ENCODE results near the gene PTPRD. TPM values are rescaled to one million over a fixed set of nuclear protein-coding genes. Genes with fewer than 3 reads are reported as not detected.

Gene PTPRD
- total and polyA plus RNA-seq, 2 of the 4 experiments (the other 2 are of a cell fraction), result 0.07 to 0.18 TPM

DNA sequence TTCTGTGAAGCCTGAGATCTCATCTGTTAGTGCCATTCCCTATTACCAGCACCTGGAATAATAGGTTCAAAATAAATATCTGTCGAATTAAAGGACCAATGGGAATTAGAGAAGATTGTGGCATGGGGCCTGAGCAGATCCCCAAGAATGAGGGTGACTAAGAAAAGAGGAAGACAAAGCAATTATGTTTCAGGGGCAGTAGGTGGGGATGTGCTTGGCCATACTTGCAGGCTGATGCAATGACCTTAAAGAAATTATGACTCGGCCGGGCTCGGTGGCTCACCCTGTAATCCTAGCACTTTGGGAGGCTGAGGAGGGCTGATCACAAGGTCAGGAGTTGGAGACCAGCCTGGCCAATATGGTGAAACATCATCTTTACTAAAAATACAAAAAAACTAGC lies 562.8 kb downstream of the PTPRD start:
- H3K14ac ChIP-seq (replicated peaks; ENCODE audit: low read depth, low read length), result no peak overlapping the region
- no peak overlapping the region for H3K56ac ChIP-seq (ENCODE audit: extremely low read depth, insufficient read depth, low read length)
- CTCF ChIA-PET, result no interaction called here
- in situ Hi-C loops (cut with MboI; ENCODE audit: low sequenced_read_pairs) (no loop called here), intact Hi-C loops (cut with micrococcal nuclease) (no loop called here), dilution Hi-C loops (cut with HindIII; ENCODE audit: low sequenced_read_pairs, unreplicated experiment) (no loop called here)
- H2BK20ac ChIP-seq (ENCODE audit: low read depth, low read length), result no peak overlapping the region
- no peak overlapping the region for H2AFZ ChIP-seq (replicated peaks; ENCODE audit: low read length, poor library complexity)
- H3K18ac ChIP-seq (ENCODE audit: low read depth, low read length), result no peak overlapping the region
- H3K4me3 ChIP-seq (ENCODE audit: insufficient read depth, low read depth, low read length), result no peak overlapping the region
- H3K9me3 ChIP-seq (ENCODE audit: control insufficient read depth, insufficient read depth, low read length), result no peaks in the 10 kb centered on the region
- H2BK120ac ChIP-seq (ENCODE audit: low read depth, low read length), result no peak overlapping the region
- POLR2A ChIA-PET (ENCODE audit: unreplicated experiment), result no interaction called here
- whole genome bisulfite sequencing, 2 experiments (ENCODE audit: extremely low coverage in 2 of 2, insufficient read length in 1 of 2), result 38% methylated on average over 1 of the region's 4 CpGs; no CpG with 5 or more reads in 1 of the 2 experiments
- no peak overlapping the region for H2BK5ac ChIP-seq (ENCODE audit: low read depth, low read length, poor library complexity, severe bottlenecking)
- no peak overlapping the region for H2BK15ac ChIP-seq (ENCODE audit: low read depth, low read length)
- TF ChIP-seq MAZ (IDR thresholded peaks at IDR 0.05; ENCODE audit: borderline replicate concordance, low read depth, low read length) (no peak), CEBPB (IDR thresholded peaks at IDR 0.05; ENCODE audit: low read depth, low read length) (peak; percentile 19; the same call in 1 of the 2 replicates), FOS (IDR thresholded peaks at IDR 0.05; ENCODE audit: low read depth, low read length) (no peak)
- TF ChIP-seq, protein P1, sequence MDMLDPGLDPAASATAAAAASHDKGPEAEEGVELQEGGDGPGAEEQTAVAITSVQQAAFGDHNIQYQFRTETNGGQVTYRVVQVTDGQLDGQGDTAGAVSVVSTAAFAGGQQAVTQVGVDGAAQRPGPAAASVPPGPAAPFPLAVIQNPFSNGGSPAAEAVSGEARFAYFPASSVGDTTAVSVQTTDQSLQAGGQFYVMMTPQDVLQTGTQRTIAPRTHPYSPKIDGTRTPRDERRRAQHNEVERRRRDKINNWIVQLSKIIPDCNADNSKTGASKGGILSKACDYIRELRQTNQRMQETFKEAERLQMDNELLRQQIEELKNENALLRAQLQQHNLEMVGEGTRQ (IDR thresholded peaks at IDR 0.05; ENCODE audit: low read depth, low read length), result no peak
- no peak overlapping the region for H4K8ac ChIP-seq (ENCODE audit: low read depth in 2 of 2, low read length in 2 of 2)
- no peaks in the 10 kb centered on the region for H3K79me1 ChIP-seq (ENCODE audit: low read depth in 1 of 2, low read length in 2 of 2)
- H3K4me1 ChIP-seq (ENCODE audit: control insufficient read depth, insufficient read depth, low read length), result no peaks in the 10 kb centered on the region
- DNase-seq (peak; percentile 28), ATAC-seq (ENCODE audit: low read depth) (0 out of 2 replicates have a peak, but pooled peaks have one; percentile 14)
- no peak overlapping the region for H3K23ac ChIP-seq (ENCODE audit: low read depth, low read length)
- no peak overlapping the region for H3K4ac ChIP-seq (ENCODE audit: low read depth, low read length)
- H3K4me2 ChIP-seq (ENCODE audit: low read depth, low read length), result no peak overlapping the region
- H2AK5ac ChIP-seq (ENCODE audit: low read depth, low read length), result no peak overlapping the region
- no peaks in the 10 kb centered on the region for H3K36me3 ChIP-seq (ENCODE audit: control insufficient read depth, insufficient read depth, low read length)
- no peak overlapping the region for H3K9ac ChIP-seq (ENCODE audit: low read depth, low read length)
- no TSS peak for BruUV-seq (replicated peaks)
- H4K91ac ChIP-seq (ENCODE audit: insufficient read depth, low read depth, low read length), result no peak overlapping the region
- H3K9me1 ChIP-seq (ENCODE audit: insufficient read depth, low read length), result no peaks in the 10 kb centered on the region
- H3K27me3 ChIP-seq (ENCODE audit: control insufficient read depth, insufficient read depth, low read length), result no peaks in the 10 kb centered on the region
- H3K27ac ChIP-seq (ENCODE audit: insufficient read depth, low read length), result no peak overlapping the region
- no peak overlapping the region for H4K5ac ChIP-seq (ENCODE audit: low read depth, low read length)
- H2AK9ac ChIP-seq (replicated peaks; ENCODE audit: low read depth, low read length, poor library complexity), result no peak overlapping the region
- no peaks in the 10 kb centered on the region for H4K20me1 ChIP-seq (ENCODE audit: insufficient read depth, low read length)
